HL-60/S4 (cell line): ENCODE measurements around the gene MTERF2.

Source experiments
- in situ Hi-C: fragments of 300-500 bp; cut with MboI; formaldehyde crosslinking; loops from 2 replicates; pipeline ENCODE4 v1.14.3; 2022; ENCODE audit warnings: low sequenced_read_pairs

Gene MTERF2

DNA sequence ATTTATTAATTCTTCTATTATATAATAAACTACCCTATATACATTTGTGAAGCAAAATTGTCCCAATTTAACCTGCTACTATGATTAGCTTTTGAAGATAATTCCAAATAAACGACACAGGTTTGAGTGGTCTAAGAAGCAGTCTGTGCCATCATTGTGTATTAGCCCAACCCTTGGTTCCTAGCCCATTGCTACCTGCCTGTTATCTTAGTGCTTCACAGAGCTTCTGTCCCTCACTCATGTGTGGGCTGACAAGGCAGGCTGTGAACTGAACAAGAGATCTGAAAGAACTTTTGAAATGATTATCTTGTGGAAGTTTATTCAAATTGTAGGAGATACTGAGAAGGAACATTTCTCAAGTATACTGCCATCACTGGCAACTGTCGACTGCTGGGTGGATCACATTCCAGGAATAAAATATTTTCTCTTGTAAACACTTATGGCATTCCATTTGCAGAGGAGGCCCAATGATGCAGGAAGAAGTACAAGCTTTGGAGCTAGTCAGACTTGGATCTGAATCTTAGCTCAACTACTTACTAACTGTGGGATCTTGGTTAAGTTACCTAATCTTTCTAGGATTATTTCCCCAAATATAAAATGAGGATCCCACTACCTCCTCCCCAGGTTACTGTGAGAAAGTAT is 7.8 kb upstream of the MTERF2 start:
- in situ Hi-C loops = no loop called here

DNA sequence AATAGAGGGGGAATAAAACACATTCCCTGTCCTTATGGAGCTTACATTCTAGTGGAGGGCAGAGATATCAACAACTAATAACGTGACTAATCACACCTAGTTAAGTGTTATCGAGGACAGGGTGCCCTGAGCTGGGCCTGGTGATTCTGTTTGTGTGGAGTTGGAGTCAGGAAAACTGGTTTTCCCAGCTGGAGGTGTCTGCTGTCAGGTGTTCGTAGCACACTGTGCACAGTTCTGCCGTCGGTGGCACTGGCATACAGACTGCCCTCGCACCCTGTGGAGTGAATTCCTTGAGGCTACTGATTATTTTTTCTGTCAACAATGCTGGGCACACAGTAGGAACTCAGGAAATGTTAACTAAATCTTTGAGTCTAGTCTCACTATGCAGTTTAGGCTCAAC is 900 bp upstream of the MTERF2 start:
- in situ Hi-C loops = no loop called here

DNA sequence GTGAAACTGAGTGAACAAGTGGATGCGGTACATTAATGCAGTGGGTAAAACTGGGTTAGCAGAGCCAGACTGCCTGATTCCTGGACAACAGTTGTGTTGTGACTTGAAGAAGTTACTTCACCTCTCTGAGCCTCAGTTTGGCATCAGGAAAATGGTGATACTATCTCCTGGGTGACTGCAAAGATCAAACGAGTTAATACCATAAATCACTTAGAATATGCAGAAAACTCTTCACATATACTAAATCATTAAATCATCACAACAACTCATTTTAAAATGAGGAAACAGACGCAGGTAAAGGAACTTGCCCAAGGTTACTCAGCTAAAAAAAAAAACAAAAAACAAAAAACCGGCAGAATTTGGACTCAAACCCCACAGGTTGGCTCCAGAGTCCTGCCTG is 811 bp downstream of the MTERF2 start:
- in situ Hi-C loops = no loop called here

- in situ Hi-C loops = no loop called here
These were observed 1.5 kb downstream of the MTERF2 start for GRCh38 chr12:106985479-106985878.

DNA sequence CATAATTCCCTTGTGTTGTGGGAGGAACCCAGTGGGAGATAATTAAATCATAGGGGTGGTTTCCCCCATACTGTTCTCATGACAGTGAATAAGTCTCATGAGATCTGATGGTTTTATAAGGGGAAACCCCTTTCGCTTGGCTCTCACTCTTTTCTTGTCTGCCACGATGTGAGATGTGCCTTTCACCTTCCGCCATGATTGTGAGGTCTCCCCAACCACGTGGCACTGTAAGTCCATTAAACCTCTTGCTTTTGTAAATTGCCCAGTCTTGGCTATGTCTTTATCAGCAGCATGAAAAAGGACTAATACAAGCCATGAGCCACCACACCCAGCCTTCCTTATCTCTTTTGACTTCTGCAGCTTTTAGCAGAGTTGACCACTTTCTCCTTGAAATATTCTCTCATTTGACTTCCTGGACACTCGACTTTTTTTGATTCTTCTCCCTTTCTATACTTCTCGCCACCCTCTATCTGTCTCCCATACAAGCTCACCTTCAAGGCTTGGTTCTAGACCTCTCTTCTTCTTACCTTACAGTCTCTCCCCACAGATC is 2.3 kb downstream of the MTERF2 start:
- in situ Hi-C loops = no loop called here

GRCh38 chr12:106982229-106982628 is 4.7 kb downstream of the MTERF2 start:
- in situ Hi-C loops = no loop called here

DNA sequence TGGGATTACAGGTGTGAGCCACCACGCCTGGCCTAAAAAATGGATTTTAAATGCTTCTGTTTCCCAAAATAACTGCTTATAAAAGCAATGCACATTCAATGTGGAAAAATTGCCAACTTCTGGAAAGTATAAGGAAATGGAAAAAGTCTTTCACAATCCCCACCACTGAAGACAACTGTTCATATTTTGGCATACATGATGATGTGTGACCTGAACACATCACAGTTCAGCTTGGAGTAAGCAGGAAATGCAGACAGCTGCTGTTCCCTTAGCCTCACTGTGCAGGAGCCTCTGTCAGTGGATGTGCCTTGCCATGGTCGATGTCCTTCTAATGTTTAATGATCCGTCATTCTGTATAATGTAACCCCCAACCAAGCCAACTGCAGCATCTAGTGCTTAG is 5.2 kb downstream of the MTERF2 start:
- in situ Hi-C loops = no loop called here

- in situ Hi-C loops = no loop called here
These were observed 6.0 kb downstream of the MTERF2 start for GRCh38 chr12:106980944-106981343.

GRCh38 chr12:106978035-106978800 is 8.7 kb downstream of the MTERF2 start:
- in situ Hi-C loops = no loop called here

GRCh38 chr12:106976668-106977067 is 10.3 kb downstream of the MTERF2 start:
- in situ Hi-C loops = no loop called here

DNA sequence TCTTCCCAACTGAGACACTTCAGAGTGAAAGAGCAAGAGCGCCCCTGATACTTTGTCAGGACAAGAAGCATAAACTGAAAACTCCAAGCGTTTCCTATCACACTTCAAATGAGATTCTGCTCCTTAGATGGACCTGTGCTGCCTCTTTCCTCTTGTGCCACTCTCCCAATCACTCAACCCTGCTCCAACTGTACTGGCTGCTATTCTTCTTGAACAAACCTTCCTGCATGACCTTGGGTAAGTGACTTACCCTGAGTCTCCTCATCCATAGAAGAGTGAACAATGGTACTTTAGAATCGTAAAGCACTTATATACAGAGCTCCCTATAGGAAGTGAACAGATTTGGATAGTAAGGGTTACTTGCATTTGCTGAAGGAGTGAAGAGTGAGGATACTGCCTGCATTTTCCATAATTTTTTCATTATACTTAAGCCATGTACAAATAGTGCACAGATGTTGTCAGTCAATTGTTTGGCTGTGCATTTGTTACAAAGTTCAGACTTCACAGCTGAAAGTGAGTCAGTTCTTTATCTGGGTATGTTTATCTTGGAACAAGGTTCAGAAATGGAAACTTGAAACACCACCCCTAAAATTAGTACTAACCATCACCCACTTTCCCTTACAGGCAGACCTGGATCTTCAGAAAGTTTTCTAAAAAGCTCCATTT is 10.8 kb downstream of the MTERF2 start:
- in situ Hi-C loops = no loop called here

- in situ Hi-C loops = no loop called here
These were observed 11.8 kb downstream of the MTERF2 start for GRCh38 chr12:106975098-106975497.

DNA sequence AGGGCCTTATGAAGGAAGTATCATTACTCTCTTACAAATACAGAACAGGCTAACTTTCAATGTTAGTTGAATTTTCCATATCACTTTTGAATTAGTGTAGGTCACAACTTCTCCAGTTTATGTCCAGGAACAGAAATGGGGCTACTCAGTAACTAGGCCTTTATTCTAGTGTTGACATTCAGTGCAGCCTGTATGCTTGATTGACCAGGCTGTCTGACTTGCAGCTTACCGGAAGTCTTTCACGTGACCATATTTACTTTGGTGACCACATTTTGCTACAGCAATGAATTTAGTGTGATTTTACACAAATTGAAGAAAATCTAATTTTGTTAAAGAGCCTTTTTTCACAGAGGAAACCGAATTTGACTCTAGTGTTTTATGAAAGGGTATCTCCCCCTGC is 12.4 kb downstream of the MTERF2 start:
- in situ Hi-C loops = no loop called here

DNA sequence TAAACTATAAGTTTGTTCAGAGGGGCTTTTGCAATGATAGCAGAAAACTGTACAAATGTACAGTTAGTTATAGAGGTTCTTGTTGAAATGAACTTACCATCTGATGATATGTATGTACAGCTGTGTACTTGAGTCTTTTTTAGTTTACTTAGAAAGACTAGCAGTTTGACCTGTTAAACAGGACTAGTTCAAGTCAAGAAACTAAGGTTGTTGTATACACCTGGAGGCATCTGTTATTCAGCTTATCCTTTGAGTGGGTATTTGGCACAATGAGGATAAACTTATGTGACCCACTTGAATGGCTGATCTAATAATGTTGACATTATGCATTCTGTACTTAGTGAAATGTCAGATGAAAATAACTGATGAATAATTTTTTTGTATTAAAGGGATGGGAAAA is 13.4 kb downstream of the MTERF2 start:
- in situ Hi-C loops = no loop called here

GRCh38 chr12:106971065-106971464 is 15.9 kb downstream of the MTERF2 start:
- in situ Hi-C loops = no loop called here

- in situ Hi-C loops = no loop called here
These were observed 22.4 kb downstream of the MTERF2 start for GRCh38 chr12:106964526-106964925.

DNA sequence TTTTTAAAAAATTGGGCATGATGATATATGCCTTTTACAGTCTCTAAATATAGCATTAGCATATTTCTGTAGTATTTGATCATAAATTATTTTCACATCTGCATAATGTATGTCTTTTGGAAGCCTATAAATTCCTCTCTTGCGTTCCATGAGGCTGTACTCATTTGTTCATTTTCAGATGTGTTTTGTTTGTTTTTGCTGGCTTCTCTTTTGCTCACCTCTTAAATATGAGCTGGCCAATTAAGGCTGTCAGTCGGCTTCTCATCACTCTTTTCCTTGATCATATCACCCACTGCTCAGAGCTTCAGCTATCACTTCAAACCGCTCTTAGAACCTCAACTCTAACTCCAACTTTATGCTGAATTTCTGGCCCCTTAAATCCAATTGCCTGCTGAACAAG is 24.7 kb downstream of the MTERF2 start:
- in situ Hi-C loops = no loop called here

- in situ Hi-C loops = no loop called here
These were observed 26.5 kb downstream of the MTERF2 start for GRCh38 chr12:106960443-106960842.

GRCh38 chr12:106957583-106957982 is 29.4 kb downstream of the MTERF2 start:
- in situ Hi-C loops = no loop called here

GRCh38 chr12:106956048-106956578 is 30.8 kb downstream of the MTERF2 start:
- in situ Hi-C loops = no loop called here

- in situ Hi-C loops = no loop called here
These were observed 31.4 kb downstream of the MTERF2 start, which contains the start of gene TMEM263 for GRCh38 chr12:106955377-106956047. Gene TMEM263, plus strand, starts transcription at chr12:106955907. Its CDS starts 11,210 bp downstream, at chr12:106967117.
